Measurements from ENCODE around the gene TPO.

TPO gene

DNA sequence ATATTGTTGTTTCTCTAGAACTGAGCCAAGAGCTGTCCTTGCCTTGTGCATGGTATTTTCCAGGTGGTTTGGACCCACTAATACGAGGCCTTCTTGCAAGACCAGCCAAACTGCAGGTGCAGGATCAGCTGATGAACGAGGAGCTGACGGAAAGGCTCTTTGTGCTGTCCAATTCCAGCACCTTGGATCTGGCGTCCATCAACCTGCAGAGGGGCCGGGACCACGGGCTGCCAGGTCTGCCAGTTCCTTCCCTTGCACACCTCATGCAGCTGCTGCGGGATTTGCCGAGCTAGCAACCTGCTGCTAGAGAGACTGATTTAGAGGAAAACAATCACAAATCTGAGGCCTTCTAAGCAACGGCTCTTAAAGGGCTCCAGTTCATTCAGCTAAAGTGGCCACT, 74.5 kb downstream of the TPO start:
- no peak overlapping the region for H3K9ac ChIP-seq (ENCODE audit: low read length)
- H3K27me3 ChIP-seq (replicated peaks; ENCODE audit: insufficient read depth, low read length), result no peaks in the 10 kb centered on the region
- H3K4me1 ChIP-seq (ENCODE audit: low read length), result no peaks in the 10 kb centered on the region
- no peaks in the 10 kb centered on the region for H3K79me2 ChIP-seq (ENCODE audit: low read length)
- H2AFZ ChIP-seq (ENCODE audit: low read length), result no peak overlapping the region
- no peak overlapping the region for H3K27ac ChIP-seq (ENCODE audit: low read length)
- H3K36me3 ChIP-seq (replicated peaks; ENCODE audit: insufficient read depth, low read length), result no peaks in the 10 kb centered on the region
- DNase-seq, result no peak
- no peaks in the 10 kb centered on the region for H3F3A ChIP-seq (ENCODE audit: insufficient read depth, low read length)
- no peak overlapping the region for H3K4me2 ChIP-seq (ENCODE audit: low read depth, low read length)
- H3K4me3 ChIP-seq (ENCODE audit: low read length), result no peak overlapping the region
- H3K9me3 ChIP-seq (replicated peaks; ENCODE audit: insufficient read depth, low read length), result no peaks in the 10 kb centered on the region
- TF ChIP-seq EZH2 (optimal IDR thresholded peaks at IDR 0.05; ENCODE audit: low read depth, low read length) (no peak), EZH2phosphoT487 (IDR thresholded peaks at IDR 0.05; ENCODE audit: low read length) (no peak)
- TF ChIP-seq, protein P1, sequence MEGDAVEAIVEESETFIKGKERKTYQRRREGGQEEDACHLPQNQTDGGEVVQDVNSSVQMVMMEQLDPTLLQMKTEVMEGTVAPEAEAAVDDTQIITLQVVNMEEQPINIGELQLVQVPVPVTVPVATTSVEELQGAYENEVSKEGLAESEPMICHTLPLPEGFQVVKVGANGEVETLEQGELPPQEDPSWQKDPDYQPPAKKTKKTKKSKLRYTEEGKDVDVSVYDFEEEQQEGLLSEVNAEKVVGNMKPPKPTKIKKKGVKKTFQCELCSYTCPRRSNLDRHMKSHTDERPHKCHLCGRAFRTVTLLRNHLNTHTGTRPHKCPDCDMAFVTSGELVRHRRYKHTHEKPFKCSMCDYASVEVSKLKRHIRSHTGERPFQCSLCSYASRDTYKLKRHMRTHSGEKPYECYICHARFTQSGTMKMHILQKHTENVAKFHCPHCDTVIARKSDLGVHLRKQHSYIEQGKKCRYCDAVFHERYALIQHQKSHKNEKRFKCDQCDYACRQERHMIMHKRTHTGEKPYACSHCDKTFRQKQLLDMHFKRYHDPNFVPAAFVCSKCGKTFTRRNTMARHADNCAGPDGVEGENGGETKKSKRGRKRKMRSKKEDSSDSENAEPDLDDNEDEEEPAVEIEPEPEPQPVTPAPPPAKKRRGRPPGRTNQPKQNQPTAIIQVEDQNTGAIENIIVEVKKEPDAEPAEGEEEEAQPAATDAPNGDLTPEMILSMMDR (IDR thresholded peaks at IDR 0.05; ENCODE audit: low read length), result no peak
- no peaks in the 10 kb centered on the region for H4K20me1 ChIP-seq (ENCODE audit: insufficient read depth, low read length)
- no peaks in the 10 kb centered on the region for H3K9me2 ChIP-seq (replicated peaks; ENCODE audit: insufficient read depth, low read length)

DNA sequence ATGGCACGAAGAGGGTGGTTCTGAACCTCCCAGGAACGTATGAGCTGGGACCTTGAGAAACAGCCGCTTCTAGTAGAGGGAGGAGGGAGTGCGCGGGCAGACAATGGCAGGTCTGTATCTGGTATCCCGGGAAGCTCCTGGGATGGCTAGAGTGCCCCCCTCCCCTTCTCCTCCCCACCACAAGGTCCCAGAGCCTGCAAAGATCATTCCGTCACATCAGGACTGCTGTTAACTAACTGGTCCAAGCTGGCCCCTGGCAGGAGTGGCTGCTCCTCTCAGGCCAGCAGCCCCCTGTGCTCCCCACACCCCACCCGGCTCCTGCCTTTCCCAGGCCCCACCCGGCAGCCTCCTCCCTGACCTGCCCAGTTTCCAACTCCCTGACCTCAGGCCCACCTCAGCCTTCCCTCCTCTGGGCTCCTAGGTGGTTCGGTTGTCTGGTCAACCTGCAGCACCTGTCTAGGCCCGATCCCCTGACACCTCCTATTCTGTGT, 75.0 kb downstream of the TPO start:
- Histone ChIP-seq H3K27me3 (replicated peaks; ENCODE audit: insufficient read depth, low read length) (no peaks in the 10 kb centered on the region), H3K9me2 (replicated peaks; ENCODE audit: insufficient read depth, low read length) (no peaks in the 10 kb centered on the region), H3K9ac (ENCODE audit: low read length) (no peak overlapping the region), H3K9me3 (replicated peaks; ENCODE audit: insufficient read depth, low read length) (no peaks in the 10 kb centered on the region), H3K27ac (ENCODE audit: low read length) (no peak overlapping the region), H3K36me3 (replicated peaks; ENCODE audit: insufficient read depth, low read length) (no peaks in the 10 kb centered on the region), H2AFZ (ENCODE audit: low read length) (no peak overlapping the region), H3K79me2 (ENCODE audit: low read length) (no peaks in the 10 kb centered on the region), H3F3A (ENCODE audit: insufficient read depth, low read length) (no peaks in the 10 kb centered on the region), H3K4me3 (ENCODE audit: low read length) (no peak overlapping the region), H4K20me1 (ENCODE audit: insufficient read depth, low read length) (no peaks in the 10 kb centered on the region), H3K4me2 (ENCODE audit: low read depth, low read length) (no peak overlapping the region), H3K4me1 (ENCODE audit: low read length) (no peaks in the 10 kb centered on the region)
- TF ChIP-seq, protein P1 (IDR thresholded peaks at IDR 0.05; ENCODE audit: low read length), result no peak
- no peak for TF ChIP-seq EZH2phosphoT487 (IDR thresholded peaks at IDR 0.05; ENCODE audit: low read length)
- TF ChIP-seq EZH2 (optimal IDR thresholded peaks at IDR 0.05; ENCODE audit: low read depth, low read length), result no peak
- DNase-seq, result no peak

DNA sequence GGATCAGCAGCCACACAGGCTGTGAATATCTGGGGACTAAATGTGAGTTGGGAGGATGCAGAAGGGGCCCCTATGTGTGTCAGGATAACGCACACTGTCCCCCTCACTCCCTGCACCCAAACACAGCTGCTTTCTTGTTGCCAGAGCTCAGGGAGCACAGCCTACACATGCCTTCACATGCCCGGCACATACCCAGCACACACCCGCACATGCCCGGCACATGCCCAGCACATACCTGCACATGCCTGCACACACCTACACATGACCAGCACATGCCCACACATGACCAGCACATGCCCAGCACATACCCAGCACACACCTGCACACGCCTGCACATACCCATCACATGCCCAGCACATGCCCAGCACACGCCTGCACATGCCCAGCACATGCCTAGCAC, 75.6 kb downstream of the TPO start:
- no peaks in the 10 kb centered on the region for H3F3A ChIP-seq (ENCODE audit: insufficient read depth, low read length)
- H3K4me1 ChIP-seq (ENCODE audit: low read length), result no peaks in the 10 kb centered on the region
- no peak overlapping the region for H2AFZ ChIP-seq (ENCODE audit: low read length)
- DNase-seq, result no peak
- H3K4me3 ChIP-seq (ENCODE audit: low read length), result no peak overlapping the region
- no peak overlapping the region for H3K27ac ChIP-seq (ENCODE audit: low read length)
- TF ChIP-seq, protein P1 (IDR thresholded peaks at IDR 0.05; ENCODE audit: low read length), result no peak
- TF ChIP-seq EZH2phosphoT487 (IDR thresholded peaks at IDR 0.05; ENCODE audit: low read length), result no peak
- no peak for TF ChIP-seq EZH2 (optimal IDR thresholded peaks at IDR 0.05; ENCODE audit: low read depth, low read length)
- H3K9me3 ChIP-seq (replicated peaks; ENCODE audit: insufficient read depth, low read length), result no peaks in the 10 kb centered on the region
- no peaks in the 10 kb centered on the region for H3K27me3 ChIP-seq (replicated peaks; ENCODE audit: insufficient read depth, low read length)
- H3K36me3 ChIP-seq (replicated peaks; ENCODE audit: insufficient read depth, low read length), result no peaks in the 10 kb centered on the region
- no peaks in the 10 kb centered on the region for H3K9me2 ChIP-seq (replicated peaks; ENCODE audit: insufficient read depth, low read length)
- no peak overlapping the region for H3K9ac ChIP-seq (ENCODE audit: low read length)
- H3K79me2 ChIP-seq (ENCODE audit: low read length), result no peaks in the 10 kb centered on the region
- no peak overlapping the region for H3K4me2 ChIP-seq (ENCODE audit: low read depth, low read length)
- no peaks in the 10 kb centered on the region for H4K20me1 ChIP-seq (ENCODE audit: insufficient read depth, low read length)

Data from MM.1S (cell line).